Activated T-cell treated with anti-CD3 and anti-CD28 coated beads for 1 hour (primary cell): ENCODE measurements around the gene PCBP3.
"Not testable (repeated sequence)": the region's sequence is repeated elsewhere in the genome, so short reads cannot be mapped to it uniquely, and the experiment has no call there.

Experiments
- DNase-seq: peaks from one replicate; pipeline ENCODE4 v3.0.0-alpha.2; 2020; ENCODE audit warnings: low read depth

The PCBP3 gene

DNA sequence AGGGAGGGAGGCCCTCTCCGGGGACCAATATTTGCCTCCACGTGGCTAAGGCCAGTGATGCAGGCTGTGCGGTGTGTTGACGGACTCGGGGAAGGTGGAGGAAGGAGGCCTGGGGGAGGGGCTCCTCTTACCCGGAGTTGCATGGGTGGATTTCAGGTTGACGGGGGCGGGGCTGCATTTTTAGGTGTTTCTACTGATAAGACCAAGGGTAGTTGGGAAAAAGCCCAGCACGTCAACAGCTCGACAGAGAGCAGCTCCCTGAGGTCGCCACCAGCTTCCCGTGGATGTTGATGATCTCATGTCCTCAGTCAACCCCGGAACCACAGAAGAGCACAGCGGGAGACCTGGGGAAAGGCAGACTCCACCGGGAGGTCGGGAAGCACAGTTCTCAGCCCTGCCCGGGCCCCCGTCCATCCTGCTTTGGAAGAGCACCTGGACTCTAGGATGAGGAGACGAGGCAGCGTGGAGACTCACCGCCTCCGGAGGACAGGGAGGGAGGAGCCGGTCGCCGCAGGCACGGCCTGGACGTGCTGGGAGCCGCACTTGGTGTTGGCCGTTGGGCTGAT, 305.1 kb downstream of the PCBP3 start:
- DNase-seq: no peak

DNA sequence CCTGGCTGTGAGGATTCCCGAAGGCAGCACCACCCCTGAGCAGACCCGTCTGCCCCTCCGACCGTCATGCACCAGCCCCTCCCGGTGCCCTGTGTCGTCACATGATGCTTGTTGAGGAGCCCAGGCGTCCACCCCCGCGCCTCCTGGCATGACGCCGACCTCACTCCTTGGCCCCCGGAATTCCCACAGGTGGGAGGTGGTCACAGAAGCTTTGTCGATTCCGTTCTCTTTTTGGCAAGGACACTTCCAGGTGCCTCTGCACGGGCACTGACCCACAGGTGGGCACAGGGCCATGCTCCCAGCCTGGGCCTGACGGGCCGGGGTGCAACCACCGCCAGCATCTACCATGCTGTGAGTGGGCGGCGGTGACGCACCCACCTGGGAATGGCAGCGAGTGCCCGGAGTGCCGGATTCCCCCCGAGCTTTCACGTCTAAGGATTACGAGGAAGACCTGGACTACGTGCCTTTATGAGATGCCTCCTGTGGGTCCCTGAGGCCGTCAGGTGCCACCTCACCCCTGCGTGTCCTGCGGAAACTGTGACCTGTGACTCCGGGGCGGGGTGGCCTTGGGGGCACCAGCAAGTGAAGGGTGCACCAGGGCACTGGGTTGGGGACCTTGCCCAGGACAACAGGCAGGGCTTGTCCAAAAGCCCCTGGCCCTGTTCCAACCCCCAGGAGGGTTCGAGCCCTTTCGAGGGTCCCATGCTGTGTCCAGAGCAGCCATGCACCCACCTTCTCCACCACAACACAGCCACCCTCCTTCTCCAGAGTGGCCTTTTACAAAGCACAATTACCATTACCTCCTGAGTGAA, 306.6 kb downstream of the PCBP3 start:
- no peak for DNase-seq

DNA sequence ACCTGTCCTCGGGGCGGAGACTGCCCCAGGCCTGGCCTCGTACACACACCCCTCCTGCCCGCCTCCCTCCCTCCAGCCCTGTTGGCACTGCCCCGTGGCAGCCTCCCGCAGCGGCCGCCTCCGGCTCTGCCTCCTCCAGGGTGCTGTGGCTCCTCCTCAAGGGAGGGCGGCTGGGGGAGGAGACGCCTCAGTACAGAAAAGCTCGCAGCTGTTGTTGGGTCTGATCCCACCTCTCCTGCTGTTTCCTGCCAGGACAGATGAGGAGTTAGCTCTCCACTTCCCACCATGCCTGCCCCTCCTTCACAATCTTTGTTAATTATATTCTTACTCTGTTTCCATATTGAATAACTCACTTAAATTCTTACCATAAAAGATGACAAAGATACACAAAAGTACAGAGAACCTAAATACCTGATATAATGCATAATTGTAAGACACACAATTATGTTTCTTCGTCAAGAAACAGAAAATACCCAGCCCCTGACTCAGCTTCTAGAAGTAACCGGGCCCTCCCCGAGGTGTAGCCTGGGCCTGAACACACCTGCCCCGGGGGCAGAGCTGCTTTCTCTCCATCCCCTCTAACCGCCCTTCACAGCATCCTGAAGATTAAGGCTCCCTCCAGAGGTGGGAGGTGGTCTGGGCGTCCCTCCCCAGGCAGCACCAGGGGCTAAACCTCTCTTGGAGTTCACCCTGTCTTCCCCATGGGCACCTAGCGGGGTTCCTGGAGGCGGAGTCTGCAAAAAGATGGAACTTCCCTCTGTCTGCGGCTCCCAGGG, 307.4 kb downstream of the PCBP3 start:
- DNase-seq: no peak

DNA sequence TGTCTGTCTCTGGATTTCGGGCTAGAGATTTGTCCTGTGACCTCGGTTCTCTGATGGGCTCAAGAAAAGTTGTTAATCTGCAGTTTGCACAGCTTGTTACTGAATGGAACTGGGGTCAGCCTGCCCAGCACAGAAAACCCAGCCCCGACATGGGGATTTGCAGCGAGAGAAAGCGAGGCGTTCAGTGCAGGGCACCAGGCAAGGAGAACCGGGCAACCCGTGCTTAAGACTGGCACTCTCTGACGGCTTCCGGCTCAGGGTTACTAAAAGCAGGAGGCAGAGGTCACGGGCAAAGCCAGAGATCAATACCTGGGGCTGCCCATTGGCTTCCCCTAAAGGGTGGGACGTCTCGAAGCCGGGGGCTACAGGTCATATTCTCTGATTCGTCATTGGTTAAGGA, 308.2 kb downstream of the PCBP3 start:
- no peak for DNase-seq

DNA sequence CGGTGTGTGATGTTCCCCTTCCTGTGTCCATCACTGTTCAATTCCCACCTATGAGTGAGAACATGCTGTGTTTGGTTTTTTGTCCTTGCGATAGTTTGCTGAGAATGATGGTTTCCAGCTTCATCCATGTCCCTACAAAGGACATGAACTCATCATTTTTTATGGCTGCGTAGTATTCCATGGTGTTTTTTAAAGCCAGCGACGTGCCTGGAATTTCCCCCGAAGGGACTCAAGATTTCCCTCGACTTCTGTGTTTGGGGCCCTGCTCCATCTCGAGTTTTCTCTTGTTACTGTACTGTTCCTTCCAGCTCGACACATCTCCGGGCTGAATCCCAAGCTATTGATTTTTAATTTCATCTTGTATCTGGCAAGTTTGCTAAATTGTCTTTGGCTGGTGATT, 309.0 kb downstream of the PCBP3 start:
- DNase-seq: not testable (repeated sequence)

DNA sequence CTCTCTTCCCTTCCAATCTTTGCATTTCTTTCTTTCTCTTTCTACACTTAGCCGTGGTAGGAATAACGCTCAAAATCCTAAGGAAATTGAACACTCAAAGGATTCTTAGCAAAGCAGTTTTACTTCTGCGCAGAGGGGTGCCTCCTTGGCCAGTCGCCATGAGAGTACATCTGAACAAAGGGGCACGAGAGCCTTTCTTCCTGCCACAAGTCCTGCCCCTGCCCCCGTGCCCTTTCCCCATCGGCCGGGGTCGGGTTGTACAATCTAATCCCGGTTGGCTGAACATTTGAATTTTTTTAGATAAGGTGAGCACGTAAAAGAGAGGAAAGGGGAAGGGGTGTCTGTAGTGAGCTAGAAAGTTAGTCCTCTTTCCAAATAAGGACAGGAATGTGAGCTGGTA, 309.4 kb downstream of the PCBP3 start:
- no peak for DNase-seq

DNA sequence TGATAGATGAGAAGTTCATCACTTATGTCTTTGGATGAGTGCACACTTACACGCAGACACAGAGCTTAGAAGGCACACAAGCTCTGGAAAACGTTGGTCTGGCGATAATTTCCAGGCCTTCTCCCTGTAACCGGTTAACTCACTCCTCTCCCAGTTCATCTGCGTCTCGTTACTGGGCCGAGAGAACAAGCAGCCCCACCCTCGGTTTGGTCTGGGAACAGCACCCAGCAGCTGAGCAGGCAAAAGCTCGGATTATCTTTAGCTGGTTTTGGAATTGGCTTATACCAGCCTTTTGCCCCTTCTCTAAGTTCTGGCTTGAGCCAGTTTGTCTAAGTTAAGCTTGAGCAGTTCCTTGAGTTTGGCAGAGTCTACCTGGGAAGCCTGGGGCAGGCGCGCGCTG, 310.7 kb downstream of the PCBP3 start:
- no peak for DNase-seq

DNA sequence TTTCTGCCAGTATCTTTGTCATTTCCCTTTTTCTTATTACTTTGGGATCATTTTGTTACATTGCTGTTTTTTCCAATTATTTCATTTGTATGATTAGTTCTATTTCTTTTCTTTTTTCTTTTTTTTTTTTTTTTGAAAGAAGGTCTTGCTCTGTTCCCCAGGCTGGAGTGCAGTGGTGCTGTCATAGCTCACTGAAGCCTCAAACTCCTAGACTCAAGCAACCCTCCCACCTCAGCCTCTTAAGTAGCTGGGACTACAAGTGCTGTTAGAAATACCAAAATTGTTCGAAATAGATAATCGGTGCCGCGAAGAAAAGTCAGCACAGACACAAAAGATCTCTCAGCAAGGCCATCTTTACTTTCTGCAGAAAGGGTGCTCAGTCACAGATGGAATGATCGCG, 311.4 kb downstream of the PCBP3 start:
- DNase-seq: no peak

DNA sequence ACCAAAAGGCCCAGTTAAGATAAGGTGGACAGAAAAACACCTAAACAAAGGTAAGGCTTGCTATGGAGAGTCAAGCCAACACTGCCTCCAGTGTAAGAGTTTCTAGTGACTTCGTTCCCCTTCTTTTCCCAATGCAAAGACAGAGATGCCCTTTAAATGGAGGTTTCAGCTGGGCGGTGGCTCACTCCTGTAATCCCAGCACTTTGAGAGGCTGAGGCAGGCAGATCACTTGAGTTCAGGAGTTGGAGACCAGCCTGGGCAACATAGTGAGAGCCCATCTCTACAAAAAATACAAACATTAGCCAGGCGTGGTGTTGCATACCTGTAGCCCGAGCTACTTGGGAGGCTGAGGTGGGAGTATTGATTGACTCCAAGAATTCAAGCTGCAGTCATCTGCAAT, 314.0 kb downstream of the PCBP3 start:
- no peak for DNase-seq

DNA sequence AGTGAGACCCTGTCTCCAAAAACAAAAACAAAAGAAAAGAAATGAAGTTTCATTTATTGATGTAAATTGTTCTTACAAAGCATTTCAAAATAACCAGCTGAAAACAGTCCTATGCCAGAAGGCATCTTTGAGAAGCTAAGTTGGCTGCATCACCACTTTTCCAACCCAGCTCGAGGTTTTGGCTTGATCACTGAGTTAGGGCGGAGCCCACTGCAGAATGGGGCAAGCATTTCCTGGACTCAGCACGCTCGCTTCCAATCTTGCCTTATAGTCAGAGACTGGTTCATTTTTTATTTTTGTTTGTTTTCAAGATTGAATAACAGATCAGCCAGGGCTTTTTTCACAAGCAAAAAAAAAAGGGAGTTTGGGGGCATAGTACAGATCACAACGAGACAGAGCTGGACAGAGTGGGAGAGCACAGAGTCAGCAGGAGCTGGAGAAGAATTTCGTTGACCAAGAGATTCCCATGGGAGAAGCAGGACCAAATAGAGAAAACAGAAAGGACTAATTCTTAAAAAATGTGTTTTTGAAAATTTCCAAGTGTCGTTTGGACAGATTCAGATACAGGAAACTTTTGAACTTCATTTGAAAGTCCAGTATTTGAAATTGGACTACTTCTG, 314.6 kb downstream of the PCBP3 start:
- no peak for DNase-seq

DNA sequence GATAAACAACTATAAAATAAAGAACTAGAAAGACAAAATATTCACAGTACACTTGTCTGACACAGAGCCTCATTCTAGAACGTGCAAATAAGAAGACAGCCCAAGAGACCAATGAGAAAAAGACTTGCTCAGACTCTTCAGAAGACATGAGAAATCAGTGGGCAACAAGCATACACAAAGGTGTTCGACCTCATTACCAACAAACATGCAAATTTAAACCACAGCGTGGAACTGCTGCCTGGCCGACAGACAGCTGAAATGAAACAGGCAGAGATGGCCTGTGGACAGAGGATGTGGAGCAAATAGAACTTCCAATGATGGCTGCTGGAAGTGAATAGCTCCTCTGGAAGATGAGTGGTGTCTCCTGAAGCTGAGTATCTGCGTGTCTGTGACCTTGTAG, 315.7 kb downstream of the PCBP3 start:
- no peak for DNase-seq

DNA sequence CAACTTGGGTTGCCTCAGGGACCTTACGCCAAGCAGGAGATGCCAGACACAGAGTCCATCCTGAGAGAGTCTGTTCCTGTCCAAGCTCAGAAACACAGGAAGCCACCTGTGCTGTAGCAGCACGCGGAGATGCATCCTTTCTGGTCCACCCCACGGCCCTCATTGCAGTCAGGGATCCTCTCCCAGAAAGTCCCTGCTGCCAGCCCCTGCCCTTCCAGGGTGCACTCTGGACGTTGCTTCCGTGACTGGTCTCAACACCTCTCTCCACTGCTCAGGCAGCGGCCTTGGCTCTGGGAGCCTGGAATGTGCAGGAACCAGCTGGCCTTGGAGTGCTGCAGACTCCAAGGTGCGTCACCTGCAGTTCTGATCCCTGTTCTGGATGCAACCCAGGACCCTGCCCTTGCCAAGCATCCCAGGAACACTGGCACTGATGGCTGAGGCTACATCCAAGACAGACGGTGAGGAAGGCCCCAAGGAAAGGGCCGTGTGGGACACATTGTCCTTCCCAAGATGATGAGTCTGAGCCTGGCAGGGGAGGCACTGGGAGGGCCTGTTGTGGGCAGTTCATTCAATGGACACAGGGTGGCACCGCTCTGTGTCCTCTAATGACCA, 316.4 kb downstream of the PCBP3 start:
- DNase-seq: no peak

DNA sequence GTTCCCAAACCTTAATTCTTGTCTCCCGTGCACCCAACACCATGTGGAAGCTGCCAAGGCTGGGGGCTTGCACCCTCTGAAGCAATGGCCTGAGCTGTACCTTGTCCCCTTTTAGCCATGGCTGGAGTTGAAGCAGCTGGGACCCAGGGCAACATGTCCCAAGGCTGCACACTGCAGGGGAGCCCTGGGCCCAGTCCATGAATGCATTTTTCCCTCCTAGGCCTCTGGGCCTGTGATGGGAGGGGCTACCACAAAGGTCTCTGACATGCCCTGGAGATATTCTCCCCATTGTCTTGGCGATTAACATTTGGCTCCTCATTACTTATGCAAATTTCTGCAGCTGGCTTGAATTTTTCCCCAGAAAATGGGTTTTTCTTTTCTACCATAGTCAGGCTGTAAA, 317.9 kb downstream of the PCBP3 start:
- not testable (repeated sequence) for DNase-seq

DNA sequence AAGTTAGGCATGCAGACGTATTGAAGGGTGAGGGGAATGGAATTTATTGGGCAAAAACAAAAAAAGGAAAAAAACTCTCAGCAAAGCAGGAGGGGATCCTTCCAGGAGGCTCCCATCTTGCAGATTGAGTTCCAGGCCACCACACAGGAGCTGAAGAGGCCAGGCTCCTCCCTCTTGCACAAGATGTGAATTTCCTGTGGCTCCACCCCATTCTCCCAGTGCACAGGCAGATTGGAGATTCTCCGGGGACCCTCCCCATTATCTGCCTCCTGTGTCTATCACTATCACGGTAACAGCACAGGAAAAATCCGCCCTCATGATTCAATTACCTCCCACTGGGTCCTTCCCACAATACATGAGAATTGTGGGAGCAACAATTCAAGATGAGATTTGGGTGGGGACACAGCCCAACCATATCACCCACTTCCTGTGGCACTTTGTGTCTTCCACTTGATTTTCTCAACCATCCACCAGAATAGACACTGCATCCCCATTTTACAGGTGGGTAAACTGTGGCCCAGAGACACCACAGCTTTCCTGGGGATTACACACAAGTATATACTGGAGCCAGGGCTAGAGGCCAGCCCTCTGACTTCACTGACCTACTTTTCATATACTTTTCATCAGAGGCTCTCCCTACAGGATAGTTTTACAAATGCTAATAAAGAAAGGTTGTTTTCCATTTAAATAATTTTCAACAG, 319.2 kb downstream of the PCBP3 start:
- no peak for DNase-seq

DNA sequence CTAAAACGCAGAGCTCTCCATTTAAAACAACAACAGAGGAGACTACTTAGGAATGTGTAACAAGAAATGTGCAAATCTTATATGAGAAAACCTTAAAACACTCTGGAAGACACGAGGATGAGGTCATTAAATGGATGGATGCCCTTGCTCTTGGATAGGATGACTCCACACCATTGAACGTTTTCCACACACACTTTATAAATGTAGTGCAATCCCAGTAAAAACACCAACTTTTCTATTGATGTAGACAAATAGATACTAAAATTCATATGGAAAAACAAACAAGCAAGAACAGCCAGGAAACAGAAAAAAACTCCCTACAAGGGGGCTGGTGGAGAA, 319.7 kb downstream of the PCBP3 start:
- DNase-seq: no peak

DNA sequence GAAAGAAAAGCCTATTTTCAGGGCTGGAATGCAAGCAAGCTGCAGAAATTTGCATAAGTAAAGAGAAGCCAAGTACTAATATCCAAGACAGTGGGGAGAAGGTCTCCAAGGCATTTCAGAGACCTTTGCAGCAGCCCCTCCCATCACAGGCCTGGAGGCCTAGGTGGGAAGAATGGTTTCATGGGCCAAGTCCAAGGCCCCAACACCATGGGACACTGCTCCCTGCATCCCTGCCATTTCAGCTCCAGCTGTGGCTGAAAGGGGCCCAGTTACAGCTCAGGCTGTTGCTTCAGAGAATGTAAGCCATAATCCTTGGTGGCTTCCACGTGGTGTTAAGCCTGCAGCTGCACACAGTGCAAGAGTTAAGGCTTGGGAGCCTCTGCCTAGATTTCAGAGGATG, 321.1 kb downstream of the PCBP3 start:
- no peak for DNase-seq

DNA sequence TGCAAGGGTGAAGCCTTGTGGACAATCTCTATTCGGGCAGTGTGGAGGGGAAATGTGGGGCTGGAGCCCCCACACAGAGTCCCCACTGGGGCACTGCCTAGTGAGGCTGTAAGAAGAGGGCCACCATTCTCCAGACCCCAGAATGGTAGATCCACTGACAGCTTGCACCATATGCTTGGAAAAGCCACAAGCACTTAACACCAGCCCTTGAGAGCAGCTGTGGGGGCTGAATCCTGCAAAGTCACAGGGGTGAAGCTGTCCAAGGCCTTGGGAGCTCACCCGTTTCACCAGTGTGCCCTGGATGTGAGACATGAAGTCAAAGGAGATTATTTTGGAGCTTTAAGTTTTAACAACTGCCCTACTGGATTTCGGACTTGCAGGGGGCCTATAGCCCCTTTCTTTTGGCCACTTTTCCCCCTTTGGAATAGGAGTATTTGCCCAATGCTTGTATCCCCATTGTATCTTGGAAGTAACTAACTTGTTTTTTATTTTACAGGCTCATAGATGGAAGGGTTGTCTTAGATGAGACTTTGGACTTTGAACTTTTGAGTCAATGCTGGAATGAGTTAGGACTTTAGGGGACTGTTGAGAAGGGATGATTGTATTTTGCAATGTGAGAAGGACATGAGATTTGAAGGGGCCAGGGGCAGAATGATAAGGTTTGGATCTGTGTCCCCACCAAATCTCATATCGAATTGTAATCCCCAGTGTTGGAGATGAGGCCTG, 321.7 kb downstream of the PCBP3 start:
- no peak for DNase-seq

DNA sequence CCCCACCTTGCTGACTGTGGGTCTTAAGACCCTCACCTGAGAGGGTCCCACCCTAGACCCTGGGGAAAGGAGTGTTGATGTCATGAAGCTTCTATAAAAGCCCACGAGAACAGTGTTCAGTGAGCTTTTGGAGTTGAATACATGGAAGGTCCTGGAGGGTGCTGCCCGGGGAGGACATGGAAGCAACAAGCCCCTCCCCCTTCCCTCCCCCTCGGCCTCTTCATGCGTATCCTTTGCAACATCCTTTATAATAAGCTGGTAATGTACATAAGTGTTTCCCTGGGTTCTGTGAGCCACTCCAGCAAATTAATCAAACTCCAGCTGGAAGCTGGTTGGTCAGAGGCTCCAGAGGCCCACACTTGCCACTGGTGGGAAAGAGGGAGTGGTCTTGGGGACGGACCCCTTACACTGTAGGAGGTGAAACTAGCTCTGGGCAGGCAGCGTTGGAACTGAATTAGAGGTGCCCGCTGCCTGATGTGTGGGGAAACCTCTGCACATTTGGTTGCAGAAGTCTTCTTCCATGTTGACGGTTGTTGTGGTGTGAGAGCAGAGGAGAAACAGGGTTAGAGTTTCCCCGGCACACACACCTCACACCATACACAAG, 323.4 kb downstream of the PCBP3 start:
- no peak for DNase-seq

DNA sequence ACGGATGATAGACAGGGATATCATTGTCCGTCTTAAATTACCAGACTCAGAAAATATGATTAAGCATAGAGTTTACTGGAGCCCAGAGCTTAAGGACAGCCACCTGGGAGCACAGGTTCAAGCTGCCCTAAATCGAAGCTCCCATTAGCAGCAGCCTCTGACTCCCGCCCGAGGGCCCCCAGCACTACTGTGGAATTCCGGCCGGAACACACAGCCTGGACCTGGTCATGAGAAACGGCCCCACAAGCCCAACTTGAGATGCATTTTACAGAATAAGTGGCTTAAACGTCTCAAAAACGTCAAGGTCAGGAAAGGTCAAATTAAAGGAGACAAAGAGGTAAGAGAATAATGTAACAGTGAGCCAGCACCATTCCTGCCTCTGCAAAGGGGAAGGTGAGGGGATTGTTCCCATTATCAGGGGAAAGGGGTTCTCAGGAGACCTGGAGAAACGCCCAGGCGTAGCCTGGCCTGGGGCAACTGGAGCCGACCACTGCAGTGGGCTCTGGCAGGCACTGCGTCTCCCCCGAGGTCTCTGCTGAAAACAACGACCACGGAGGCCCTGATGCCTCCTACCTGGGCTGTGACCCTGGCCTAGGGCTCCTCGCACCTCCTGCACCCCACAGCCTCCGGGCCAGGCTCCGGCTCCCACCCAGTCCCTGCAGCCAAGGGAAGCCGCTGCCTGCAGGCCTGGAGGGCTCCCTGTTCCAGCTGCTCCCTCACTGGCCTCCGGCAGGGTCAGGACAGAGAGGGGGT, 326.6 kb downstream of the PCBP3 start:
- no peak for DNase-seq
